HEK293T (cell line): ENCODE results near the gene ZNF710.

ENCODE experiments used
- CTCF ChIA-PET: fragments of 350-600 bp; formaldehyde crosslinking; extraction: SDS; loops from one replicate; lab custom pipeline; 2021; ENCODE audit warnings: antibody characterized with exemption, inconsistent platforms; lab: Yijun Ruan, JAX
- POLR2A ChIA-PET: fragments of 350-600 bp; formaldehyde crosslinking; extraction: SDS; loops from one replicate; lab custom pipeline; 2020; ENCODE audit warnings: antibody characterized with exemption, inconsistent platforms; lab: Yijun Ruan, JAX
- DNase-seq: peaks from one replicate; pipeline ENCODE4 v3.0.0; 2012; ENCODE audit warnings: mixed read lengths; ENCODE audit errors: extremely low spot score
- ARNT ChIP-seq: fragments of 450-650 bp; IDR thresholded peaks from 2 replicates; pipeline ENCODE4 v1.6.1; 2017; ENCODE audit warnings: mild to moderate bottlenecking
- BHLHE40 ChIP-seq: fragments of 450-650 bp; IDR thresholded peaks from 2 replicates; pipeline ENCODE4 v1.6.1; 2016; ENCODE audit warnings: mild to moderate bottlenecking, moderate library complexity, borderline replicate concordance
- CTBP1 ChIP-seq: fragments of 450-650 bp; IDR thresholded peaks from 2 replicates; pipeline ENCODE4 v1.6.1; 2016; ENCODE audit warnings: borderline replicate concordance
- ELF4 ChIP-seq: fragments of 450-650 bp; IDR thresholded peaks from 2 replicates; pipeline ENCODE4 v1.6.1; 2017; ENCODE audit warnings: antibody characterized with exemption
- FOXA1 ChIP-seq: fragments of 450-650 bp; IDR thresholded peaks from 2 replicates; pipeline ENCODE4 v1.6.1; 2016; ENCODE audit warnings: mild to moderate bottlenecking
- FOXK2 ChIP-seq: fragments of 450-650 bp; IDR thresholded peaks from 2 replicates; pipeline ENCODE4 v1.6.1; 2016; ENCODE audit warnings: mild to moderate bottlenecking
- FOXM1 ChIP-seq: fragments of 450-650 bp; IDR thresholded peaks from 2 replicates; pipeline ENCODE4 v1.6.1; 2017; ENCODE audit warnings: mild to moderate bottlenecking, borderline replicate concordance
- HDGF ChIP-seq: fragments of 450-650 bp; IDR thresholded peaks from 2 replicates; pipeline ENCODE4 v1.6.1; 2017; ENCODE audit warnings: antibody characterized with exemption, borderline replicate concordance
- L3MBTL2 ChIP-seq: fragments of 450-650 bp; conservative IDR thresholded peaks from 2 replicates; pipeline ENCODE4 v1.6.1; 2016; ENCODE audit warnings: mild to moderate bottlenecking
- LEF1 ChIP-seq: fragments of 450-650 bp; IDR thresholded peaks from 2 replicates; pipeline ENCODE4 v1.6.1; 2017; ENCODE audit warnings: mild to moderate bottlenecking, borderline replicate concordance
- NFRKB ChIP-seq: fragments of 450-650 bp; IDR thresholded peaks from 2 replicates; pipeline ENCODE4 v1.6.1; 2016; ENCODE audit warnings: mild to moderate bottlenecking, moderate library complexity
- SP1 ChIP-seq: fragments of 450-650 bp; IDR thresholded peaks from 2 replicates; pipeline ENCODE4 v1.6.1; 2017
- SUZ12 ChIP-seq: fragments of 450-650 bp; IDR thresholded peaks from 2 replicates; pipeline ENCODE4 v1.6.1; 2016; ENCODE audit warnings: mild to moderate bottlenecking
- TARDBP ChIP-seq: fragments of 450-650 bp; IDR thresholded peaks from 2 replicates; pipeline ENCODE4 v1.6.1; 2016
- ZNF384 ChIP-seq: fragments of 450-650 bp; IDR thresholded peaks from 2 replicates; pipeline ENCODE4 v1.6.1; 2016
- TF ChIP-seq, protein P1 (sequence below): fragments of 450-650 bp; IDR thresholded peaks from 2 replicates; pipeline ENCODE4 v1.6.1; 2016

The ZNF710 gene

GRCh38 chr15:90037961-90038631 lies 37.0 kb downstream of the ZNF710 start:
- TF ChIP-seq LEF1 = no peak
- no peak for TF ChIP-seq ARNT
- TF ChIP-seq SUZ12 = no peak
- TF ChIP-seq CTBP1 = no peak
- no peak for TF ChIP-seq FOXM1
- TF ChIP-seq NFRKB = no peak
- TF ChIP-seq, protein P1, sequence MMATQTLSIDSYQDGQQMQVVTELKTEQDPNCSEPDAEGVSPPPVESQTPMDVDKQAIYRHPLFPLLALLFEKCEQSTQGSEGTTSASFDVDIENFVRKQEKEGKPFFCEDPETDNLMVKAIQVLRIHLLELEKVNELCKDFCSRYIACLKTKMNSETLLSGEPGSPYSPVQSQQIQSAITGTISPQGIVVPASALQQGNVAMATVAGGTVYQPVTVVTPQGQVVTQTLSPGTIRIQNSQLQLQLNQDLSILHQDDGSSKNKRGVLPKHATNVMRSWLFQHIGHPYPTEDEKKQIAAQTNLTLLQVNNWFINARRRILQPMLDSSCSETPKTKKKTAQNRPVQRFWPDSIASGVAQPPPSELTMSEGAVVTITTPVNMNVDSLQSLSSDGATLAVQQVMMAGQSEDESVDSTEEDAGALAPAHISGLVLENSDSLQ = no peak
- TF ChIP-seq BHLHE40 = no peak
- TF ChIP-seq FOXK2 = no peak
- TF ChIP-seq TARDBP = no peak
- TF ChIP-seq FOXA1 = no peak
- TF ChIP-seq SP1 = no peak
- no peak for TF ChIP-seq ZNF384
- DNase-seq = no peak
- ChIA-PET POLR2A (no interaction called here), CTCF (no interaction called here)

GRCh38 chr15:90038632-90039095 lies 37.5 kb downstream of the ZNF710 start:
- POLR2A ChIA-PET = no interaction called here
- TF ChIP-seq NFRKB = no peak
- no peak for TF ChIP-seq FOXA1
- no peak for TF ChIP-seq BHLHE40
- no peak for TF ChIP-seq ELF4
- TF ChIP-seq SP1 = no peak
- TF ChIP-seq CTBP1 = no peak
- TF ChIP-seq, protein P1 = no peak
- TF ChIP-seq LEF1 = no peak
- no peak for TF ChIP-seq SUZ12
- TF ChIP-seq HDGF = no peak
- CTCF ChIA-PET = no interaction called here
- DNase-seq = no peak

- no peak for TF ChIP-seq TARDBP
- TF ChIP-seq HDGF = no peak
- TF ChIP-seq LEF1 = no peak
- no peak for TF ChIP-seq FOXM1
- no peak for TF ChIP-seq L3MBTL2
- TF ChIP-seq FOXK2 = no peak
- TF ChIP-seq, protein P1 = no peak
- no peak for TF ChIP-seq ZNF384
- TF ChIP-seq SP1 = no peak
- no peak for TF ChIP-seq BHLHE40
- TF ChIP-seq SUZ12 = no peak
- TF ChIP-seq FOXA1 = no peak
- no peak for DNase-seq
- ChIA-PET CTCF (no interaction called here), POLR2A (no interaction called here)
Observed at GRCh38 chr15:90039996-90040395, 38.9 kb downstream of the ZNF710 start.

GRCh38 chr15:90040618-90041017 lies 39.5 kb downstream of the ZNF710 start:
- TF ChIP-seq L3MBTL2 (no peak), TARDBP (no peak), ARNT (no peak), ZNF384 (no peak), BHLHE40 (no peak), LEF1 (no peak), FOXA1 (no peak), SUZ12 (no peak), HDGF (no peak), FOXK2 (no peak), SP1 (no peak), NFRKB (no peak), CTBP1 (no peak)
- no peak for DNase-seq
- POLR2A ChIA-PET = no interaction called here
- CTCF ChIA-PET = no interaction called here

GRCh38 chr15:90042356-90042755 lies 41.2 kb downstream of the ZNF710 start:
- POLR2A ChIA-PET = no interaction called here
- TF ChIP-seq SP1 = no peak
- no peak for TF ChIP-seq L3MBTL2
- no peak for TF ChIP-seq FOXA1
- TF ChIP-seq BHLHE40 = no peak
- no peak for TF ChIP-seq ELF4
- TF ChIP-seq FOXK2 = no peak
- TF ChIP-seq LEF1 = no peak
- TF ChIP-seq ARNT = no peak
- TF ChIP-seq HDGF = no peak
- no peak for TF ChIP-seq ZNF384
- DNase-seq = no peak
- CTCF ChIA-PET = interaction anchor here (0.5 to 0.7 kb wide), 2 partner anchors 45 to 310 kb away, joined by 3 to 4 read pairs; no protein-coding TSS in a partner anchor

GRCh38 chr15:90042766-90043529 lies 41.8 kb downstream of the ZNF710 start:
- ChIA-PET CTCF (interaction anchor here (0.5 to 0.7 kb wide), 2 partner anchors 44 to 311 kb away, joined by 3 to 4 read pairs; no protein-coding TSS in a partner anchor), POLR2A (no interaction called here)
- no peak for DNase-seq
- TF ChIP-seq FOXK2 (no peak), CTBP1 (no peak), TARDBP (no peak), SUZ12 (no peak), L3MBTL2 (no peak), ZNF384 (no peak), ELF4 (no peak), HDGF (no peak), ARNT (no peak), SP1 (no peak), FOXA1 (no peak), LEF1 (no peak), BHLHE40 (no peak), FOXM1 (no peak), NFRKB (no peak)
- TF ChIP-seq, protein P1 = no peak
